Upper lobe of left lung (tissue), 6 donors: ENCODE results near the gene NFS1. TPM values are rescaled to one million over a fixed set of nuclear protein-coding genes. Genes with fewer than 3 reads are reported as not detected.

Experiments
- ATAC-seq, 2 donors: fragments of 200-7000 bp; cut with Tn5 transposase; one replicate each; pipeline ENCODE4 v1.9.1; 2022; ENCODE audit warnings: mild to moderate bottlenecking in 2 of 2, moderate library complexity in 2 of 2; ENCODE audit not compliant: low FRiP score in 2 of 2
- DNase-seq, 2 donors: peaks; one replicate each; pipeline ENCODE4 v3.0.0-alpha.2; 2019 to 2020
- H3K27ac ChIP-seq, 4 donors: fragments of 200-600 bp; sonication (generic); one replicate each; pipeline ENCODE4 v1.5.1; 2016 to 2019
- H3K27me3 ChIP-seq, 4 donors: fragments of 200-600 bp; sonication (generic); one replicate each; pipeline ENCODE4 v1.5.1; 2017 to 2019
- H3K36me3 ChIP-seq, 4 donors: fragments of 200-600 bp; sonication (generic); one replicate each; pipeline ENCODE4 v1.5.1; 2016 to 2019
- H3K4me1 ChIP-seq, 4 donors: fragments of 200-600 bp; sonication (generic); one replicate each; pipeline ENCODE4 v1.5.1; 2018 to 2019
- H3K4me3 ChIP-seq, 4 donors: fragments of 200-600 bp; sonication (generic); one replicate each; pipeline ENCODE4 v1.5.1; 2017 to 2019; ENCODE audit warnings: mild to moderate bottlenecking in 2 of 4, moderate library complexity in 1 of 4
- H3K9me3 ChIP-seq, 4 donors: fragments of 200-600 bp; sonication (generic); one replicate each; pipeline ENCODE4 v1.5.1; 2018 to 2019
- EP300 ChIP-seq, 4 donors: sonication (generic); formaldehyde crosslinking; IDR thresholded peaks; one replicate each; pipeline ENCODE4 v1.5.1; 2017; ENCODE audit warnings: antibody characterized with exemption in 4 of 4, control low read depth in 2 of 4
- POLR2A ChIP-seq, 4 donors: fragments of 450-650 bp; IDR thresholded peaks; one replicate each; pipeline ENCODE4 v1.5.1; 2016 to 2017; ENCODE audit warnings: antibody characterized with exemption in 4 of 4, mild to moderate bottlenecking in 2 of 4
- POLR2AphosphoS5 ChIP-seq, 2 donors: sonication (generic); formaldehyde crosslinking; IDR thresholded peaks; one replicate each; pipeline ENCODE4 v1.5.1; 2017; ENCODE audit warnings: antibody characterized with exemption in 2 of 2
- WGBS, 2 donors: methylation state at CpG; one replicate each; pipeline ENCODE4 v1.1.5; 2017 to 2018; 5-methylcytosine and 5-hydroxymethylcytosine counted together
- total RNA-seq, 6 donors: library from RNA; depleted of rRNA in 4 of 6; stranded (reverse); fragments of >200 nt in 4 of 6; gene quantifications; one replicate each; pipeline versions ENCODE4 v1.1.0 to v1.2.1, GENCODE V29; 2016 to 2021
- TF ChIP-seq, protein P1 (sequence below), 6 experiments: fragments of 450-650 bp in 4 of 6; fragments of 200-600 bp in 2 of 6; sonication (generic) in 2 of 6; IDR thresholded peaks; one replicate each; pipeline ENCODE4 v1.5.1; 2016 to 2019; ENCODE audit warnings: antibody characterized with exemption in 6 of 6
- donor health status: DM: no; HTN: no; CAD: no; lungs with moderate emphysema.
- donor health status: DM: no; HTN: yes; CAD: no; lungs with severe emphysema.

Gene NFS1
- total RNA-seq, 6 donors from 2014 or later, result 16.2 to 90.1 (median 22.6) TPM

DNA sequence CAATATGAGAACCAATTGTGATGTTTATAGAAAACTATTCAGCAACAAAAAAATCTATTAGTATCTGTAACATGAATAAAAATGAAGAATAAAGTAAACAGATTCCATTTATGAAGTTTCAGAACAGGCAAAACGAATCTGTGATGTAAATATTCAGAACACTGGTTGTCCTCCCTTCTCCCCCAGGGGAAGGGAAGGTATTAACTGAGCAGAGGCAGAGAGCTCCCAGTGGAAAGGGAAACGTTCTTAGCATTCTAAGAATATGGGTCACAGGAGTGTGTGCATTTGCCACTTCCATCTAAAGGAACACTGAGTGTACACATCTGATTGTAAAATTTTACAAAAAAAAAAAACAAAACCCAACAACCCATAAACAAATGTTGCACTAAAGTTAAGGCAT is 60.4 kb downstream of the NFS1 start:
- H3K4me3 ChIP-seq, result no peak overlapping the region
- peaks cover 0 to 11% (median 5%) of the 10 kb centered on the region in 4 donors for H3K4me1 ChIP-seq
- H3K27me3 ChIP-seq, result no peaks in the 10 kb centered on the region
- no peak overlapping the region for H3K27ac ChIP-seq
- H3K36me3 ChIP-seq, result no peaks in the 10 kb centered on the region
- ATAC-seq, result no peak
- TF ChIP-seq POLR2AphosphoS5 (IDR thresholded peaks at IDR 0.05) (no peak), EP300 (IDR thresholded peaks at IDR 0.05) (no peak), POLR2A (IDR thresholded peaks at IDR 0.05) (no peak)
- TF ChIP-seq, protein P1, sequence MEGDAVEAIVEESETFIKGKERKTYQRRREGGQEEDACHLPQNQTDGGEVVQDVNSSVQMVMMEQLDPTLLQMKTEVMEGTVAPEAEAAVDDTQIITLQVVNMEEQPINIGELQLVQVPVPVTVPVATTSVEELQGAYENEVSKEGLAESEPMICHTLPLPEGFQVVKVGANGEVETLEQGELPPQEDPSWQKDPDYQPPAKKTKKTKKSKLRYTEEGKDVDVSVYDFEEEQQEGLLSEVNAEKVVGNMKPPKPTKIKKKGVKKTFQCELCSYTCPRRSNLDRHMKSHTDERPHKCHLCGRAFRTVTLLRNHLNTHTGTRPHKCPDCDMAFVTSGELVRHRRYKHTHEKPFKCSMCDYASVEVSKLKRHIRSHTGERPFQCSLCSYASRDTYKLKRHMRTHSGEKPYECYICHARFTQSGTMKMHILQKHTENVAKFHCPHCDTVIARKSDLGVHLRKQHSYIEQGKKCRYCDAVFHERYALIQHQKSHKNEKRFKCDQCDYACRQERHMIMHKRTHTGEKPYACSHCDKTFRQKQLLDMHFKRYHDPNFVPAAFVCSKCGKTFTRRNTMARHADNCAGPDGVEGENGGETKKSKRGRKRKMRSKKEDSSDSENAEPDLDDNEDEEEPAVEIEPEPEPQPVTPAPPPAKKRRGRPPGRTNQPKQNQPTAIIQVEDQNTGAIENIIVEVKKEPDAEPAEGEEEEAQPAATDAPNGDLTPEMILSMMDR (IDR thresholded peaks at IDR 0.05), result no peak
- DNase-seq, result no peak
- 54 to 55% methylated on average over 2 of the region's 2 CpGs for WGBS, 2 donors
- H3K9me3 ChIP-seq, result no peaks in the 10 kb centered on the region

DNA sequence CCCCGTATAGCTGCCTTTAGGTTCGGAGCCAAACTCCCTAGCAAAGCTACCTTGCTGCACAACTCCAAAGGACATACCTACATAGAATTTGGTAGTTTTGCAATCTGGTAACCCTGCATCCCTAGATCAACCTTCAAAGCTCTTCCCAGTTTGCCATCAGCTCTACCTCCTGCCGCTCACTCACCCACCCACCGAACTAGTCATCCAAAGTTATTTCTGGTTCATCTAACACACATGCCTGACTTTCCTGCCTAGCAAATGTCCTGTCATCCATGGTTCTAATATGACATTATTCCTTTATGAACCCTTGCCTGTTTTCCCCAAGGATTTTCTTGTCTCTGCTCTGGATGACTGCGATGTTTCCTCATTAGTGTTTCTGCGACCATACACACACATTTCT is 61.9 kb downstream of the NFS1 start:
- Histone ChIP-seq H3K4me3 (no peak overlapping the region), H3K9me3 (no peaks in the 10 kb centered on the region), H3K36me3 (peaks cover 0 to 3% (median under 1%) of the 10 kb centered on the region in 4 donors), H3K27me3 (no peaks in the 10 kb centered on the region), H3K27ac (no peak overlapping the region), H3K4me1 (peaks cover 0 to 11% (median 5%) of the 10 kb centered on the region in 4 donors)
- TF ChIP-seq POLR2A (IDR thresholded peaks at IDR 0.05) (no peak), EP300 (IDR thresholded peaks at IDR 0.05) (no peak)
- TF ChIP-seq, protein P1 (IDR thresholded peaks at IDR 0.05), result no peak
- WGBS, 2 donors, result 96 to 99% methylated on average over 6 of the region's 6 CpGs
- DNase-seq (no peak), ATAC-seq (no peak)

DNA sequence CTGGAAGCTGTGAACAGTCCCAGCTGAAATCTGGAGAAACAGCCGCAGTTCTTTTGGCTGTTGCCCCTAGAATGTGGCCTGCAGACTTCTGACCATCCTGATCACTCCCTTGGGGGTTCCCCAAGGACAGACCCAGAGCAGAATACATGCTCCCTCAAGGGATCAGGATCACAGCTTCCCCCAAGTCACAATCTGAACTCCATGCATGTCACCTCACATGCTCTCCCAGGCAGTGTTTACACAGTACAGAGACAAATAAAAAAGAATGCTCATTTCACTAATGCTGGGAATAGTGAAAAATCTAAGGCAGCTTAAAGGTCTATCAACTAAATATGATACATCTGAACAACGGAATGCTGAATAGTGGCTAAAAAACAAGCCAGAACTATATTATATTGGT is 63.1 kb downstream of the NFS1 start:
- 76 to 87% methylated on average over 2 of the region's 2 CpGs for WGBS, 2 donors
- no peaks in the 10 kb centered on the region for H3K27me3 ChIP-seq
- H3K36me3 ChIP-seq, result peaks cover 7 to 15% (median 12%) of the 10 kb centered on the region in 4 donors
- no peaks in the 10 kb centered on the region for H3K9me3 ChIP-seq
- DNase-seq, result no peak
- peaks cover 0 to 11% (median 5%) of the 10 kb centered on the region in 4 donors for H3K4me1 ChIP-seq
- H3K27ac ChIP-seq, result no peak overlapping the region
- no peak overlapping the region for H3K4me3 ChIP-seq
- no peak for TF ChIP-seq EP300 (IDR thresholded peaks at IDR 0.05)
- TF ChIP-seq, protein P1 (IDR thresholded peaks at IDR 0.05), result no peak
- no peak for TF ChIP-seq POLR2AphosphoS5 (IDR thresholded peaks at IDR 0.05)
- TF ChIP-seq POLR2A (IDR thresholded peaks at IDR 0.05), result no peak
- ATAC-seq, result no peak

DNA sequence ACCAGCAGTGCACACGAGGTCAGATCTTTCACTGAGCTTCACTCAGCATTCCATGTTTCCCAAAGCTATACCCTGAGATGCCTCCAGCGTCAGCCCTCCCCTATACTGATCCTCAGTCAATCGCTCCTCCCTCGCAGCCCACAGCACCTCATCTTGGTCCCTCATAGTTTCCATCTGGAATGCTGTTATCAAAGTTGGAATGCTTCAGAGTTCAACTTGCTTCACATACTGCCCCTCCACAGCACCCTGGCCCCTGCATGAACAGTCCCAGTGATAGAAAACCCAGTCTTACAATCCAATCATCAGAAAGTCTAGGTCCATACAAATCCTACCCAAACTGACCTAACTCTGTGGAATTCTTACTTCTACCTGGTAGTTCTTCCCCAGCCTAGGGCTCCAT is 63.5 kb downstream of the NFS1 start:
- H3K4me1 ChIP-seq, result peaks cover 0 to 11% (median 5%) of the 10 kb centered on the region in 4 donors
- no peak for DNase-seq
- peaks cover 11 to 19% (median 16%) of the 10 kb centered on the region in 4 donors for H3K36me3 ChIP-seq
- H3K27me3 ChIP-seq, result no peaks in the 10 kb centered on the region
- TF ChIP-seq EP300 (IDR thresholded peaks at IDR 0.05), result no peak
- TF ChIP-seq POLR2A (IDR thresholded peaks at IDR 0.05), result no peak
- TF ChIP-seq, protein P1 (IDR thresholded peaks at IDR 0.05), result no peak
- no peak for TF ChIP-seq POLR2AphosphoS5 (IDR thresholded peaks at IDR 0.05)
- no peaks in the 10 kb centered on the region for H3K9me3 ChIP-seq
- ATAC-seq, result no peak
- H3K4me3 ChIP-seq, result no peak overlapping the region
- no peak overlapping the region for H3K27ac ChIP-seq
- WGBS, 2 donors, result 72 to 77% methylated on average over 4 of the region's 4 CpGs

DNA sequence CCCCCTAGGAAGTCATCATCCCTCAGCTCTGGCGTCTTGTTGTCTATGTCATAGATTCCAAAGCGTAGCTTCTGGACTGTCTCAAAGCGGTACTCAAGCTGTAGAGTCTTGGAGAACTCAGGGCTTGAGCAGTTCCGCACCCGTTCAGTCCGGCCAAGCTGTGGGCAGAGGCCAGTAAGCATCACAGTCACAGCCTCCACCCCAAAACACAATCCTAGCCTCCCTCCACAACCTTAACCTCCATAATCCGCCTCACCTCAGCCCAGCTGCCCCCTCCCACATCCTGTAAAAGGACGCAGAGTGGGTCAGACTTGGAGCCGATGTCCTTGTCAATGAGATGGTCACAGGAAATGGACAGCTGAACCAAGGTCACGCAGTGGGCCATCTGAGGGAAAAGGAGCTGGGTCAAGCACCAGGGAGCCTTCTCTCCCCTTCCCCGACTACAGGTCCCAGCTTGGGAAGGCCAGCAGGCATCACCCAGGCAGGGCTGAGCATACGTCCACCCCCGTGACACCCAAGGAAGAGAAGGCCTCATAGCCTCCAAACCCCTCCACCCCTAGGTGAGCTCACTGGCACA is 66.5 kb downstream of the NFS1 start:
- Histone ChIP-seq H3K36me3 (peaks cover 17 to 46% (median 33%) of the 10 kb centered on the region in 4 donors), H3K9me3 (no peaks in the 10 kb centered on the region), H3K4me1 (peaks cover 0 to 21% (median 5%) of the 10 kb centered on the region in 4 donors), H3K27ac (no peak overlapping the region), H3K4me3 (no peak overlapping the region), H3K27me3 (no peaks in the 10 kb centered on the region)
- WGBS, 2 donors, result 93 to 94% methylated on average over 8 to 13 of the region's 13 CpGs
- ATAC-seq, result peak in 1 of 2 donors; percentile 9
- DNase-seq, result no peak
- TF ChIP-seq POLR2A (IDR thresholded peaks at IDR 0.05), result no peak
- TF ChIP-seq, protein P1 (IDR thresholded peaks at IDR 0.05), result no peak
- TF ChIP-seq EP300 (IDR thresholded peaks at IDR 0.05), result no peak
- no peak for TF ChIP-seq POLR2AphosphoS5 (IDR thresholded peaks at IDR 0.05)
